Left colon (tissue), 2 donors: ENCODE measurements around the gene KRTAP2-1. TPM values are rescaled to one million over a fixed set of nuclear protein-coding genes. Genes with fewer than 3 reads are reported as not detected.
"Not testable (repeated sequence)": the region's sequence is repeated elsewhere in the genome, so short reads cannot be mapped to it uniquely, and the experiment has no call there.

Source experiments
- ATAC-seq: fragments of 200-7000 bp; cut with Tn5 transposase; one replicate; pipeline ENCODE4 v1.9.1; 2020; ENCODE audit warnings: mild to moderate bottlenecking, moderate library complexity
- DNase-seq, 2 donors: peaks; one replicate each; pipeline ENCODE4 v3.0.0-alpha.2; 2020
- intact Hi-C, 2 donors: fragments of 100-400 bp; cut with DNase I in 1 of 2; cut with micrococcal nuclease in 1 of 2; formaldehyde crosslinking; loops; one replicate each; pipeline versions ENCODE4 v1.11.2 to v1.14.0; 2022; cut with DNase I, micrococcal nuclease
- total RNA-seq, 2 donors: library from RNA; stranded (reverse); fragmentation: NEBNext Ultra II Directional; extraction: Animal tissue kit (Norgen Biotek cat#: 25700); gene quantifications; one replicate each; pipeline ENCODE4 v1.2.1, GENCODE V29; 2021
- donor health status: DM: no; HTN: no; CAD: no.
- donor health status: DM: yes; HTN: yes; CAD: no.

KRTAP2-1 gene
- total RNA-seq, 2 donors from 2014 or later = not detected

DNA sequence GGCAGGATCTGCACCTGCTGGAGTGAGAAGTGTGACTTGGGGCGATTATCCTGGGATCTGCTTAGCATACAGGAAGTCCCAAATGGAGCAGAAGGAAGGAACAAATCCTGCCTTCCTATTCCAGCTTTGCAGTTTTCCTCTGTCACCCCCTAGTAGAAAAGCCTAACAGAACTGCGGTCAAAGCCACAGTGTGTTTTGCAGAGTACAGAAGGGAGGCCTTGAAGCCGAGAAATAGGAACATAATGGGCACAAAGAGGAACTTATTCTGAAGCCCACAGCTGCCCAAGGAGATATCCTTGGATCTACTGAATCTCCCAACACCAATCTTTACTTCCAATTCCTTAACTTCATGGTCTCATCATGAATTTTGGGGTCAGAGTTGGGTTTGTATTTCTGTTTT lies 28.6 kb downstream of the KRTAP2-1 start:
- intact Hi-C loops = no loop called here
- DNase-seq (no peak), ATAC-seq (no peak)

DNA sequence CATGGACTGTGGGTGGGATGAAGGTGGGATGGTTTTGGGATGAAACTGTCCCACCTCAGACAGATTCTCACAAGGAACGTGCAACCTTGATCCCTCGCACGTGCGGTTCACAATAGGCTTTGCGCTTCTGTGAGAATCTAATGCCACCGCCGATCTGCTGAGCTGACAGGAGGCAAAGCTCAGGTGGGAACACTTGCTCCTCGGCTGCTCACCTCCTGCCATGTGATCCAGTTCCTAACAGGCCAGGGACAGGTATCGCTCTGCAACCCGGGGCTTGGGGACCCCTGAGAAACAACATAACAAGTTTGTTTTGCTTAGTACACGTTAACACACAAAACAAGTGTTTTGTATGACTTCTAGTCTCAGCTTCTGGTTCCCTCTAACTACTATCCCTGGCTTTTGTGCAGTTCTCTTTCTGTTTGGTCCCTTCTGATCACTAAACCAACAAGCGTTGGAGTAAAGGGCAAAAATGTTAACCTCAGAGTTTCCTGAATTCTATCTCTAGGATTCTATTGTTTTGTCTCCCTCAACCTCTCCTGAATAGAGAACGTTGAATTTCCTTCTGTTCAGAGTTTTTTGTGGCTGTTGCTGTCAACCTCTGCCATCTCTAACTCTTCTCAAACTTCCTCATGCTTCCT lies 30.4 kb downstream of the KRTAP2-1 start:
- intact Hi-C loops = no loop called here
- no peak for ATAC-seq
- no peak for DNase-seq

DNA sequence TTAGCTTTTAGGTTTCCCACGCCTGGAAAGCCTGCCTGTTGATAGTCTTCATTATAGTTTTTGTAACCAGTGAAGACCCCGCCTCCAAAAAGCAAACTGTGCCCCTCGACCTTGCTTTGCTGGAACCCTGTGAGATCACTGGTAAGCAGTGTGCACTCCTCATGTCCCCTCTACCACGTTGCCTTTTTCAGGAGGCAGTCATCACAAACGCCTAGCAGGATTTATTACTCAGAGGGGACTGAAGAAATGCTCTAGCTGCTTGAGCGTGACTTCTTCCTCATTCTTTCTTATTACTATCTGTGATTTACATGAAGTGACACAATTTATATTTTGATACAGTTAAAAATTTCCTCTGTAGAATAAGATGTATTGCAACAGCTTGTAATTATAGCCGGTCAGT lies 31.7 kb downstream of the KRTAP2-1 start:
- intact Hi-C loops = no loop called here
- ATAC-seq (no peak), DNase-seq (no peak)

DNA sequence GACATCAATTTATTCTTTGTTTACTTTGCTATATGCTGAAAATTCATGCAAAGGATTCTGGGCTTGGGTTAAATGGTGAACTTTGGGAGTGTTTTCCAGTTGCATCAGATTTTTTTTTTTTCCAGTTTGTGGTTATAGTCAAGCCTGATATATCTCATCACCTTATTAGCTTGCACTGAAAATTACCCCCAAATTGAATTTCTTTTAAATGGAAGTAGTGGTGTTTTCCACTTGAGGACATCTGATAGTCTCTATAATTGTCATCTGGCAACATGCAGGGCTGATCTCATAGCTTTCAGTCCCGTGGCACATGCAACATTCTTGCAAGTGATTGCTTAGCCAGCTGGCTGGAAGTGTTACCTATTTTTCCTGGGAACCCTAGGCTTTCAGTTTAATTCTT lies 33.5 kb downstream of the KRTAP2-1 start:
- DNase-seq = no peak
- no peak for ATAC-seq
- intact Hi-C loops = no loop called here

DNA sequence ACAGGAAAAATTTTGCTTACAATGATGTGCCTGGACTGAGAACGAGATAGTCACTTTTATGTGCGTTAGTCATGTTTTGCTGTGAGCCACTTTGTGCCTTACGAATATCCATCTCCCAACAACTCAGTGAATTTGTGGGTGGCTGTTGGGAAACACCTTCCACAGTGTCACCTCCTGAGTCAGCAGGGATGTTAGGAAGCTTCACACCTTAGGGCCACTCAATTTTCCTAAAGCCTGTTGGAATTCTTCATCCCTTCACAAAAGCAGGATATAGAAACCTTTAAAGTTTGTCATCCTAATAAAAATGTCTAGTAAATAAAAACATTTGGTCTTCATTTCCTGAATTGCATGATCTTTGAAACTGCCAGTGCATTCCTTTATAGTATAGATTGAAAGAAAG lies 33.9 kb downstream of the KRTAP2-1 start:
- DNase-seq = no peak
- intact Hi-C loops = no loop called here
- no peak for ATAC-seq

DNA sequence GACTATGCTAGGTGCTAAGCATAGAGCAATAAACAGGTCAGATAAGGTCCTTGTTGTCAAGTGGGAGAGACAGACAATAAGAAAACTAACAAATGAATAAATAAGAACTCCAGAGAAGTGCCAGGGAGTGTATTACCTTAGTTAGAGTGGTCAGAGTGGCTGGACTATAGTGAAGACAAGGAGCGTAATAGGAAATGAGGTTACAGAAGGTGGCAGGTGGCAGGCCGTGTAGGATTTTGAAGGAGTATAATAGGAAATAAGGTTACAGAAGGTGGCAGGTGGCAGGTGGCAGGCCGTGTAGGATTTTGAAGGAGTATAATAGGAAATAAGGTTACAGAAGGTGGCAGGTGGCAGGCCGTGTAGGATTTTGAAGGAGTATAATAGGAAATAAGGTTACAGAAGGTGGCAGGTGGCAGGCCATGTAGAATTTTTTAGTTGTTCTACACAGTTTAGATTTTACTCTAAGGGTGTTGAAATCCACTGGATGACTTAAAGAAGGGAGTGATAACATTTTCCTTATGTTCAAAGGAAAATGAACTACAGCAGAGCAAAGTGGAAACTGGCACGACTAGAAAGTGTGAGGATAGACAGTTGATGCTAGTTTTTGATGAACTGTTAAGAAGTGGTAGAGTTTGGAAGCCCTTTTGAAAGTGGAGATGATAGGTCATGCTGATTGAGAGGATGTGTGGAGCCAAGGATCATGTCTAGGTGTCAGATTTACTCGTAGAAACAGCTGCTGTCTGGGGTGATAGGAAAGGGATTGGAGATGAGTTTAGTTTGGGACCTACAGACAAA lies 34.6 kb downstream of the KRTAP2-1 start:
- DNase-seq (no peak), ATAC-seq (no peak)
- intact Hi-C loops = no loop called here

DNA sequence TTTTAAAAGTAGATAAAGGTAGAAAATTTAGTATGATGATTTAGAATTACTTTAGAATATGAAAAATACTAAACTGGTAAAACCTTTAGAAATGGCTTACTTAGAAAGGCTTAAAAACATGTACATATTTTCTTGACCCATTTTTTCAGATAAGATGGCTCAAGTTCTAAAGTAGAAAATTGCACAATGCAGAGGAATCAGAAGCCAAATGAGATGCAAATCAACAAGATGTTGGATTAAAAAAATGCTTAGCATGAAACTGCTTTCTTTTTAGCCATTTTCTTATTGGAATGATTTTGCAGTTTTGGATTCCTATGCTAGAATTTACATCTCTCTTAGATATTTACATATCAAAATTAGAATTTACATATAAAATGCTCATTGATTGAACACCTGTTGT lies 36.7 kb downstream of the KRTAP2-1 start:
- no peak for DNase-seq
- intact Hi-C loops = no loop called here
- no peak for ATAC-seq

DNA sequence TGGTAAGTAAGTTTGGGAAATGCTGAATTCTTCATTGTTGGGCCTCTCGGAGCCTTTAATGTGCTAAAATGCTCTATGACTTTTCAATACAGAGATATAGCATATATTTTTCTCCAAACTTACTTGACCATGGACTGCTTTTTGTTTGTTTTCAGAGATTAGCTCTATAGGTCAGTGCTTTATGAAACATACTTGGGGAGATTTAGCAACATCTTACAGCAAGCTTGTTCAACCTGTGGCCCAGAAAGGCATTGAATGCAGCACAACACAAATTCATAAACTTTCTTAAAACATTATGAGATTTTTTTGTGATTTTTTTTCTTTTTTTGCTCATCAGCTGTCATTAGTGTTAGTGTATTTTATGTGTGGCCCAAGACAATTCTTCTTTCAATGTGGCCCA lies 37.2 kb downstream of the KRTAP2-1 start:
- DNase-seq (no peak), ATAC-seq (no peak)
- intact Hi-C loops = no loop called here

DNA sequence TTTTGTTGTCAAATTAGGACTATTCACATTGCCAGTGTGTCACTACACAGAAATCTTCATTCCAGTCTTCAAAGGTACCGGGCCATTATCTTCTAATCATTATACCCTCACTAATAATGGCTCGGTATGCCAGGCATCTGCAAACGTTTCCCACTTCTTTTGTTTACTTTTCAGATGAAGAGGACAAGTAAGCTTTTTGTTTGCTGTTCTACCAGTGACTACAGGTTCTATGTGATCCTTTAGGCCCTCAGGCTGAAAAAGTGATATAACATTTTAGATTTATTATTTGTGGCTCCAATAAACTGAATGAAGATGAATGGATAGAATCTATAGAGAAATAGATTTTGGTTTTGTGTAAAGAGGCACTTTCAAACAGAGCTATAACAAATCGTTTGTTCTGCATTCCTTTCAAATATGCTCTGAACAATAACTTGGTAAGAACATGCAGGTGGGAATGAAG lies 37.8 kb downstream of the KRTAP2-1 start:
- no peak for DNase-seq
- intact Hi-C loops = no loop called here
- no peak for ATAC-seq

DNA sequence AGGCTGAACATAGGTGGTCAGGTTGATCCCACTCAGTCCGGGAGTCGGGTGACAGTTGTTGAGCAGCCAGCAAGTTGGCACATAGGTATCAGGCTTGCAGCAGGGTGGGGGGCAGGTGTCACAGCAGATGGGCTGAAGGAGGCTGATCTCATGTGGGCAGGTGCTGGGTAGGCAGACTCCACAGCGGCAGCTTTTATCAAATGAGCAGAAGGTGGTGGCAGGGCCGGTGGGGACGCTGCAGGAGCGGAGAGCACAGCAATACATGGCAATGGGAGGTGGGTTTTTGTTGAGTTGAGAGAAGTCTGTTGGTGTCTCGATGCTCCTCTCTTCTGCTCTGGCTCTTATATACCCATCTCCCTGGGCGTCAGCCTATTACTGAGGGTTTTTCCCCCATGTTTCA lies 38.3 kb downstream of the KRTAP2-1 start, which contains the start of gene KRTAP3-1:
Gene KRTAP3-1 (minus strand): TSS at position 318 of the 400 bp plus-strand sequence. CDS start 54 bp downstream, at position 264.
- DNase-seq (no peak), ATAC-seq (no peak)
- intact Hi-C loops = no loop called here

DNA sequence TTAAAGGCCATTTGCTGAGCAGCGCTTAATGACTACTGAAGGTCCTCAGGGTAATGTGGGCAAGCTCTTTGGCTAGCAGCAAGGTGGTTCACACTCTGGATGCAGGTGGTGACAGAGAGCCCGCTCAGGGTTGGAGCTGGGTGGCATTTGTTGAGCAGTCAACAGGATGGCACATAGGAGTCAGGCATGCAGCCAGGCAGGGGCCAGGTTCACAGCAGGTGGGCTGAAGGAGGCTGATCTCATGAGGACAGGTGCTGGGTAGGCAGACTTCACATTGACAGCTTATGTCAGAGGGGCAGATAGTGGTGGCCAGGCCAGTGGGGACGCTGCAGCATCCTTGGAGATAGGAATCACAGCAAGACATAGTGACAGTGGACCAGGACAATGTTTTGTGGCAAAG lies 42.7 kb downstream of the KRTAP2-1 start:
- no peak for ATAC-seq
- no peak for DNase-seq
- intact Hi-C loops = no loop called here

DNA sequence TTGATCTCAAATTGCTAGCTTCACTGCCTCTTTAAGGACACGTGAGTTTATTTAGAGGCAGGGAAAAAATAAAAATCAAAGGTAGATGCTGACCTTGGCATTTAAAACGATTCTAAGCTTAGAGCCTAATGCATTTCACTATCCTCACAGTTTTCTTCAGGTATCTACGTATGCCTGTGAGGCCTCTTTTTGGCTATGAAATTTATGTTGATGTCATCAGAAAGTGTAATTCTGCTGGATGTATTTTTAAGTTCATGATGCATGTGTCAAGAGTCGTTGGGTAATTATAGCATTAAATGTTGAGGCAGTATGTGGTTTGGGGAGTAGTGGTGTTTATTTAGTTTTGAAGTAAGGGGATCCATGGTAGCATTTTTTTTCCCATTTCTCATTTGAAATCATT lies 43.2 kb downstream of the KRTAP2-1 start:
- intact Hi-C loops = no loop called here
- DNase-seq (no peak), ATAC-seq (no peak)

DNA sequence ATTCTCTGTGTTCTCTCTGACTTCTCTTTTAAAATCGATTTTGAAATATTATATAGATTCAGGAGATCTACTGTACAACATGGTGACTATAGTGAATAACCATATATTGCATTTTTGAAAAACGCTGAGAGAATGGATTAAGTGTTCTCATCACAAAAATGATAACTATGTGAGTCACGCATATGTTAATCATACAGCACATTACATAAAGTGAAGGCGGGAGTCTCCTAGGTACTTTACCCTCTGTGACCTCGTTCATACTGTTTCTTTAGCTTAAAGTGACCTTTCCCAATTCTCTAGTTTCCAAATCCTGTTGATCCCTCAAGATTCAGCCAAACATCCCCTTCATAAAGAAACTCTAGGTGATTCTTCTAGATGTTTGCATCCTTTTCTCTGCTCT lies 44.3 kb downstream of the KRTAP2-1 start:
- ATAC-seq = no peak
- intact Hi-C loops = no loop called here

DNA sequence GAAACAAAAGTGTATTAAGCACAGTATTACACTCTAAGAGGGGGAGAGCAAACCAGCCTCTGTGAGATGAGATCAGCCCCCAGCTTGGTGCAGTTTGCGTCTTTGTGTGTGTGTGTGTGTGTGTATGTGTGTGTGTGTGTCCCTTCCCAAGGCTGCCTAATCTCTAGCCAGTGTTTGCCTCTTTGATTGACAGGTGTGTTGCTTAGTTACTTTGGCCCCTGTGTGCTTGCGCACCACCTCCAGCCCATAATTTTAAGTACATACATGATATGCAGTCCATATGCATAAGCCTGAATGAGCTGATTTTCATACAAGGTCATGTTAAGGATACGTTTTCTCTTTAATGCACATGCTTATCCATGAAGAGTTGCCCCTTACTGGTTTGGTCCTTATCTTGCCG lies 45.3 kb downstream of the KRTAP2-1 start:
- DNase-seq = no peak
- no peak for ATAC-seq
- intact Hi-C loops = no loop called here

More for the DNA sequence above, 44.3 kb downstream of the KRTAP2-1 start:
- no peak for DNase-seq

DNA sequence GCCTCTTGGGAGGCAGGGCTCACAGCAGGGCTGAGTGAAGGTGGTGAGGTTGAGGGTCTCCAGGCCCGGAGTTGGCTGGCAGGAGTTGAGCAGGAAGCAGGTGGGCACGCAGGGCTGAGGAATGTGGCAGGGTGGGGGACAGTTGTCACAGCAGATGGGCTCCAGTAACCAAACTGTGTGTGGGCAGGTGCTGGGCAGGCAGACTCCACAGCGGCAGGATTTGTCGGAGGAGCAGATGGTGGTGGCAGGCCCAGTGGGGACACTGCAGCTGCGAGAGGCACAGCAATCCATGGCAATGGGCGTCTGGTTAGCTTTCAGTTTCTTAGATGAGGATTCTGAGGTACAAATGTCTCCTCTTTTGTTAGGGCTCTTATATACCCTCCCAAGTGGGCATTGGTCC lies 47.6 kb downstream of the KRTAP2-1 start, which contains the start of gene KRTAP3-2:
Gene KRTAP3-2 (minus strand): TSS at position 344 of the 400 bp plus-strand sequence. CDS start 53 bp downstream, at position 291.
- ATAC-seq, intact Hi-C loops, DNase-seq: not testable (repeated sequence)

DNA sequence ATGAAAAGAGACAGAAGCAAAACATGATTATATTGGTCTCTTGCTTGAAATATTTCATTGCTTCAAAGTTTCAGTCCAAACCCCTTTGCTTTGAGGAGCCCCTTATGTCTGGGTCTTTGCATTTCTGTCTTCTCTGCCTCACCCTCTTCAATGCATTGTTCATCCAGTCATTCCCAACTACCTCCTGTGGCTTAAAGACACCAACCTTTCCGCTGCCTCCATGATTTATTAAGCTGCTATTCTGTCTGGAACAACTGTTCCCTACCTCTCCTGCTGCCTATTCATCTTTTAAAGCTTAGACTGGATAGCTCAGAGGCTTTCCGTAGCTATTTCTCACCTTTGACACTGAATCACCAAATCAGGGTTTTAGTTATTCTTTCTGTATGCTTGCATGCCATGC lies 49.8 kb downstream of the KRTAP2-1 start:
- ATAC-seq = no peak
- intact Hi-C loops = no loop called here
- no peak for DNase-seq

DNA sequence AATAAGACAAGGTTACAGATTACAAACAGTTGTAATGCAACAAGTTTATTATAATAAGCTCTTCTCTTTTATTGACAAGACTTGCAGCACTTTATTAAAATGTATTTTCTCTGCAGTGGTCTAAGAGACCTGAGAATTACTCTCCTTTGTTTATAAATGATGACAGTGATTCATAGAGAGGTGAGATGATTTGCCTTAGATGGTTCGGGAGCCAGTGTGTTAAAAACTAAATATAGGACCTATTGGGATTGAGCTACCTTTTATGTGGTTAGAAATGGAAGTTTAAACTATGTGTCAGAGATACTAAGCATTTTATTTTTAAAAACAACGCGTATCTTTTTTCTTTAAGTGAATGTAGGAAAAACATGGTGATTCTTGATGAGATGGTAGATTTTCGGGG lies 50.3 kb downstream of the KRTAP2-1 start:
- DNase-seq (no peak), ATAC-seq (no peak)
- intact Hi-C loops = no loop called here
